Keratinocyte (primary cell): Measurements from ENCODE around the gene SIMC1. TPM values are rescaled to one million over a fixed set of nuclear protein-coding genes. Genes with fewer than 3 reads are reported as not detected.

ENCODE experiments used
- DNase-seq: peaks from one replicate; pipeline ENCODE4 v3.0.0-alpha.2; 2011; ENCODE audit warnings: low read depth, missing footprints, low spot score
- FAIRE-seq: peaks from 2 replicates; lab custom pipeline; 2011; peaks lifted over from hg19 to GRCh38; lab: Jason Lieb, UNC
- H2AFZ ChIP-seq: 2 replicates; pipeline ENCODE4 v1.6.0; 2012; ENCODE audit warnings: low read length, control low read depth, inconsistent platforms; ENCODE audit not compliant: control insufficient read depth
- H3K27ac ChIP-seq: 2 replicates; pipeline ENCODE4 v1.5.1; 2011; ENCODE audit warnings: low read length; ENCODE audit not compliant: control insufficient read depth, insufficient read depth
- H3K27me3 ChIP-seq: 3 replicates; pipeline ENCODE4 v1.6.0; 2011; ENCODE audit warnings: low read length; ENCODE audit not compliant: control insufficient read depth, insufficient read depth; ENCODE audit errors: extremely low read depth
- H3K36me3 ChIP-seq, 2 experiments: 2 replicates in 1 of 2; 3 replicates in 1 of 2; pipeline ENCODE4 v1.5.1; 2011; ENCODE audit warnings: low read length in 2 of 2, mild to moderate bottlenecking in 1 of 2; ENCODE audit not compliant: control insufficient read depth in 2 of 2, insufficient read depth in 2 of 2; ENCODE audit errors: extremely low read depth in 1 of 2
- H3K4me1 ChIP-seq: 3 replicates; pipeline ENCODE4 v1.5.1; 2011; ENCODE audit warnings: low read length; ENCODE audit not compliant: control insufficient read depth, insufficient read depth; ENCODE audit errors: extremely low read depth
- H3K4me2 ChIP-seq: 3 replicates; pipeline ENCODE4 v1.6.0; 2011; ENCODE audit warnings: low read depth, low read length; ENCODE audit not compliant: control insufficient read depth, insufficient read depth; ENCODE audit errors: extremely low read depth
- H3K4me3 ChIP-seq, 3 experiments: fragments of 200-600 bp in 1 of 3; sonication (generic) in 1 of 3; 2 replicates in 2 of 3; 3 replicates in 1 of 3; pipeline ENCODE4 v1.5.1; 2011 to 2016; ENCODE audit warnings: low read length in 3 of 3, mild to moderate bottlenecking in 3 of 3, control low read depth in 2 of 3, inconsistent platforms in 1 of 3, low read depth in 1 of 3, mixed read lengths in 1 of 3, mixed run types in 1 of 3, moderate library complexity in 1 of 3; ENCODE audit not compliant: control insufficient read depth in 2 of 3, insufficient read depth in 2 of 3; ENCODE audit errors: extremely low read depth in 1 of 3
- H3K79me2 ChIP-seq: 2 replicates; pipeline ENCODE4 v1.6.0; 2012; ENCODE audit warnings: low read length; ENCODE audit not compliant: control insufficient read depth, insufficient read depth
- H3K9ac ChIP-seq: 3 replicates; pipeline ENCODE4 v1.6.0; 2011; ENCODE audit warnings: low read length; ENCODE audit not compliant: control insufficient read depth, insufficient read depth; ENCODE audit errors: extremely low read depth
- H3K9me1 ChIP-seq: 3 replicates; pipeline ENCODE4 v1.6.0; 2011; ENCODE audit warnings: low read length; ENCODE audit not compliant: control insufficient read depth, insufficient read depth; ENCODE audit errors: extremely low read depth
- H3K9me3 ChIP-seq: 2 replicates; pipeline ENCODE4 v1.5.1; 2012; ENCODE audit warnings: low read depth, low read length; ENCODE audit not compliant: control insufficient read depth
- H4K20me1 ChIP-seq: 3 replicates; pipeline ENCODE4 v1.6.0; 2011; ENCODE audit warnings: low read length; ENCODE audit not compliant: control insufficient read depth, insufficient read depth; ENCODE audit errors: extremely low read depth
- EZH2 ChIP-seq: IDR thresholded peaks from one replicate; pipeline ENCODE4 v1.6.1; 2012; ENCODE audit warnings: inconsistent platforms, mild to moderate bottlenecking, low read length, moderate library complexity
- dilution Hi-C: fragments of 300-500 bp; cut with MboI; formaldehyde crosslinking; loops from one replicate; pipeline ENCODE4 v1.7.0; 2020; ENCODE audit warnings: low sequenced_read_pairs; ENCODE audit not compliant: extremely low pct_ligation_motif_present
- polyA plus RNA-seq, 5 experiments: library from polyadenylated mRNA; depleted of rRNA in 3 of 5; stranded (reverse) in 3 of 5; stranded (forward) in 1 of 5; unstranded in 1 of 5; fragments of >200 nt; gene quantifications; 1 replicate in 1 of 5; 2 replicates in 3 of 5; 3 replicates in 1 of 5; pipeline versions ENCODE4 v1.2.1 to v1.2.3, GENCODE V29; 2011 to 2012; ENCODE audit warnings: missing spikeins in 2 of 5, low read depth in 1 of 5, low replicate concordance in 1 of 5
- TF ChIP-seq, protein P1 (sequence below), 3 experiments: IDR thresholded peaks in 1 of 3; conservative IDR thresholded peaks in 1 of 3; optimal IDR thresholded peaks in 1 of 3; 2 replicates in 2 of 3; 3 replicates in 1 of 3; pipeline versions ENCODE3 to v1.5.1; 2011; ENCODE audit warnings: low read length in 3 of 3, mild to moderate bottlenecking in 3 of 3, moderate library complexity in 2 of 3, control low read depth in 1 of 3, inconsistent platforms in 1 of 3; ENCODE audit not compliant: insufficient read depth in 2 of 3; ENCODE audit errors: extremely low read depth in 1 of 3

The SIMC1 gene
- polyA plus RNA-seq, 1 donor (not counting 4 experiments of a cell fraction or from before 2014, with no cell fraction given) = 5.2 TPM

GRCh38 chr5:176384366-176384930 is 146.2 kb downstream of the SIMC1 start:
- Histone ChIP-seq H3K9me1 (no peaks in the 10 kb centered on the region), H3K27me3 (no peaks in the 10 kb centered on the region), H2AFZ (no peak overlapping the region), H3K79me2 (peaks cover 35% of the 10 kb centered on the region), H3K36me3 (peaks cover 41 to 54% of the 10 kb centered on the region in 2 experiments), H3K4me1 (peaks cover 15% of the 10 kb centered on the region), H3K27ac (no peak overlapping the region), H3K4me2 (no peak overlapping the region), H3K4me3 (no peak overlapping the region), H3K9ac (no peak overlapping the region), H3K9me3 (no peaks in the 10 kb centered on the region), H4K20me1 (peaks cover 6% of the 10 kb centered on the region)
- dilution Hi-C loops = no loop called here
- FAIRE-seq (no peak), DNase-seq (no peak)
- TF ChIP-seq EZH2 = no peak
- TF ChIP-seq, protein P1, sequence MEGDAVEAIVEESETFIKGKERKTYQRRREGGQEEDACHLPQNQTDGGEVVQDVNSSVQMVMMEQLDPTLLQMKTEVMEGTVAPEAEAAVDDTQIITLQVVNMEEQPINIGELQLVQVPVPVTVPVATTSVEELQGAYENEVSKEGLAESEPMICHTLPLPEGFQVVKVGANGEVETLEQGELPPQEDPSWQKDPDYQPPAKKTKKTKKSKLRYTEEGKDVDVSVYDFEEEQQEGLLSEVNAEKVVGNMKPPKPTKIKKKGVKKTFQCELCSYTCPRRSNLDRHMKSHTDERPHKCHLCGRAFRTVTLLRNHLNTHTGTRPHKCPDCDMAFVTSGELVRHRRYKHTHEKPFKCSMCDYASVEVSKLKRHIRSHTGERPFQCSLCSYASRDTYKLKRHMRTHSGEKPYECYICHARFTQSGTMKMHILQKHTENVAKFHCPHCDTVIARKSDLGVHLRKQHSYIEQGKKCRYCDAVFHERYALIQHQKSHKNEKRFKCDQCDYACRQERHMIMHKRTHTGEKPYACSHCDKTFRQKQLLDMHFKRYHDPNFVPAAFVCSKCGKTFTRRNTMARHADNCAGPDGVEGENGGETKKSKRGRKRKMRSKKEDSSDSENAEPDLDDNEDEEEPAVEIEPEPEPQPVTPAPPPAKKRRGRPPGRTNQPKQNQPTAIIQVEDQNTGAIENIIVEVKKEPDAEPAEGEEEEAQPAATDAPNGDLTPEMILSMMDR (optimal IDR thresholded peaks at IDR 0.05 in 1 of 3, IDR thresholded peaks at IDR 0.05 in 1 of 3, conservative IDR thresholded peaks at IDR 0.05 in 1 of 3; ENCODE audit: extremely low read depth in 1 of 3, insufficient read depth in 2 of 3, low read length in 3 of 3) = no peak

GRCh38 chr5:176384991-176385390 is 146.8 kb downstream of the SIMC1 start:
- Histone ChIP-seq H3K9me1 (no peaks in the 10 kb centered on the region), H3K9me3 (no peaks in the 10 kb centered on the region), H3K79me2 (peaks cover 35% of the 10 kb centered on the region), H3K36me3 (peaks cover 41 to 54% of the 10 kb centered on the region in 2 experiments), H3K9ac (no peak overlapping the region), H3K4me1 (peaks cover 18% of the 10 kb centered on the region), H3K4me2 (no peak overlapping the region), H3K27me3 (no peaks in the 10 kb centered on the region), H4K20me1 (peaks cover 6% of the 10 kb centered on the region), H3K27ac (no peak overlapping the region), H3K4me3 (no peak overlapping the region), H2AFZ (no peak overlapping the region)
- no peak for DNase-seq
- TF ChIP-seq, protein P1 (optimal IDR thresholded peaks at IDR 0.05 in 1 of 3, IDR thresholded peaks at IDR 0.05 in 1 of 3, conservative IDR thresholded peaks at IDR 0.05 in 1 of 3; ENCODE audit: extremely low read depth in 1 of 3, insufficient read depth in 2 of 3, low read length in 3 of 3) = no peak
- TF ChIP-seq EZH2 = no peak
- FAIRE-seq = no peak
- dilution Hi-C loops = no loop called here
